Measurements from ENCODE around the gene TMC1. TPM values are rescaled to one million over a fixed set of nuclear protein-coding genes. Genes with fewer than 3 reads are reported as not detected.
"Not testable (repeated sequence)": the region's sequence is repeated elsewhere in the genome, so short reads cannot be mapped to it uniquely, and the experiment has no call there.

The TMC1 gene
- total RNA-seq, 2 experiments from 2014 or later, result not detected

DNA sequence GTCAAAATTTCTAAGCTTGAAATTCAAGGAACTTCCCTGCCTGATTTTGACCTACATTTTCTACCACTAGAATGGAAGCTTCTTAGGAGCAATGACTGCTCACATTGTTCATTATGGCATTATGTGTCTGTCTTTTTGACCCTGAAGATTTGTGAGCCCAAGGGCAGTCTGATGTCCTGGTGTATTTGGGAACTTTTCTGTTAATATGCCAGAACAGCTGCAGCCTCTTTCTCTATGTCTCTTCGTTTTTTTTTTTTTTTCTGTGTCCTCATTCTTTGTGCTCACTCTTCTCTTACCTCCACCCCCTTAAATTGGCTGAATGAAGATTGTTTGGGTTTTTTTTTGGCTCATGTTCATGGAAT lies 34.8 kb upstream of the TMC1 start:
- H3K27ac Mint-ChIP-seq, result no peak overlapping the region
- H3K27me3 Mint-ChIP-seq, result peaks cover 2% of the 10 kb centered on the region
- ChIA-PET CTCF (interaction anchor here (1.0 kb wide), 1 partner anchor 106 kb away, joined by 3 read pairs; no protein-coding TSS in a partner anchor), POLR2A (no interaction called here)
- DNase-seq (no peak), ATAC-seq (no peak)
- no peaks in the 10 kb centered on the region for H3K36me3 Mint-ChIP-seq (ENCODE audit: low read depth)
- no peaks in the 10 kb centered on the region for H3K9me3 Mint-ChIP-seq (ENCODE audit: low read depth)
- H3K4me1 Mint-ChIP-seq, result no peaks in the 10 kb centered on the region
- intact Hi-C loops (cut with DNase I, micrococcal nuclease), result no loop called here
- H3K4me3 Mint-ChIP-seq, result no peak overlapping the region

- H3K27me3 Mint-ChIP-seq; DNase-seq; intact Hi-C loops (cut with DNase I, micrococcal nuclease); H3K4me1 Mint-ChIP-seq; ATAC-seq; H3K36me3 Mint-ChIP-seq (ENCODE audit: low read depth); POLR2A ChIA-PET; H3K9me3 Mint-ChIP-seq (ENCODE audit: low read depth); H3K27ac Mint-ChIP-seq; H3K4me3 Mint-ChIP-seq: not testable (repeated sequence)
- CTCF ChIA-PET, result interaction anchor here (0.6 kb wide), 1 partner anchor 17 kb away, joined by 3 read pairs; no protein-coding TSS in a partner anchor
These were observed 33.7 kb upstream of the TMC1 start for GRCh38 chr9:72487665-72488064.

GRCh38 chr9:72489986-72490385 lies 31.4 kb upstream of the TMC1 start:
- H3K4me1 Mint-ChIP-seq, result no peaks in the 10 kb centered on the region
- ATAC-seq, result no peak
- CTCF ChIA-PET, result no interaction called here
- H3K9me3 Mint-ChIP-seq (ENCODE audit: low read depth), result no peaks in the 10 kb centered on the region
- peaks cover 2% of the 10 kb centered on the region for H3K27me3 Mint-ChIP-seq
- H3K36me3 Mint-ChIP-seq (ENCODE audit: low read depth), result no peaks in the 10 kb centered on the region
- DNase-seq, result no peak
- no peak overlapping the region for H3K27ac Mint-ChIP-seq
- H3K4me3 Mint-ChIP-seq, result no peak overlapping the region
- intact Hi-C loops (cut with DNase I, micrococcal nuclease), result no loop called here
- POLR2A ChIA-PET, result no interaction called here

DNA sequence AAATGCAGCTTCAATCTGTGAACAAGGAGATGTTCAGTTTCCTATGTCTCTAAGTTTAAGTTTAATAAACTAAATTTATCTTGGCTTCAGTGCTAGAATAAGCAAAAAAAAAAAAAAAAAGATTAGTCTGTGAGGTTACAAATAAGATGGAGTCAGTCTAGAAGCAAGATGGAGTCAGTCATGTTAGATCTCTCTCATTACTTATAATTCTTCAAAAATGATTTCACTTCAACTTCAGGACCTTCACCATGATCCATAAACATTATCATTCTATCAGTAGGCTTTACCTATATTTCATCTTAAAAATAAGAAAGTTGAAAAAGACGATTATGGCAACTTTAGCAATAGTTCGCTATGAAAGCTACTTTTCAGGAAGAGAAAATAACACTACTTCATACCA lies 30.2 kb upstream of the TMC1 start:
- H3K36me3 Mint-ChIP-seq (ENCODE audit: low read depth), result no peaks in the 10 kb centered on the region
- no peak overlapping the region for H3K27ac Mint-ChIP-seq
- H3K27me3 Mint-ChIP-seq, result peaks cover 2% of the 10 kb centered on the region
- DNase-seq (no peak), ATAC-seq (no peak)
- ChIA-PET POLR2A (no interaction called here), CTCF (interaction anchor here (0.8 kb wide), 1 partner anchor 27 kb away, joined by 4 read pairs; no protein-coding TSS in a partner anchor)
- intact Hi-C loops (cut with DNase I, micrococcal nuclease), result no loop called here
- no peaks in the 10 kb centered on the region for H3K4me1 Mint-ChIP-seq
- H3K9me3 Mint-ChIP-seq (ENCODE audit: low read depth), result no peaks in the 10 kb centered on the region
- H3K4me3 Mint-ChIP-seq, result no peak overlapping the region

DNA sequence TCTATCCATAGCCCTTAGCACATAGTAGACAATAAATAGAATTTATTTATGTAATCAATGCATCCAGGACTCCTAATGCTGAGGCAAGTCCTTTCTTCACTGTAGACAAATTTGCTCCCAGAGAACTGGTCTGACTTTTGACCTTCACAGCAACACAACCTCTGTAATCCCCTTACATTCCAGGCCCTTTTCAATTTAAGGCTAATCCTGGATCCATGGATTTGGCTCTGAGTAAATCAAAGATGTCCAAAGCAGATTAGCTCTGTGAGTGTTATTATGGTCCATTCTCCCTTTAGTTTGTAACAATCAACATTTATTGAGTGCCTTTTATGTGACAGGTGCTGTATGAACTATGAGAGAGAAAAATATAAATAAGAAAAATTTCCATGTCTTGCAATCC lies 27.4 kb upstream of the TMC1 start:
- no peaks in the 10 kb centered on the region for H3K9me3 Mint-ChIP-seq (ENCODE audit: low read depth)
- ChIA-PET CTCF (no interaction called here), POLR2A (interaction anchor here (0.7 kb wide), 1 partner anchor 26 kb away, joined by 3 read pairs; no protein-coding TSS in a partner anchor)
- no peak overlapping the region for H3K4me3 Mint-ChIP-seq
- no peak for ATAC-seq
- H3K27me3 Mint-ChIP-seq, result peaks cover 4% of the 10 kb centered on the region
- H3K27ac Mint-ChIP-seq, result no peak overlapping the region
- H3K36me3 Mint-ChIP-seq (ENCODE audit: low read depth), result no peaks in the 10 kb centered on the region
- no peaks in the 10 kb centered on the region for H3K4me1 Mint-ChIP-seq
- no peak for DNase-seq
- intact Hi-C loops (cut with DNase I, micrococcal nuclease), result no loop called here

DNA sequence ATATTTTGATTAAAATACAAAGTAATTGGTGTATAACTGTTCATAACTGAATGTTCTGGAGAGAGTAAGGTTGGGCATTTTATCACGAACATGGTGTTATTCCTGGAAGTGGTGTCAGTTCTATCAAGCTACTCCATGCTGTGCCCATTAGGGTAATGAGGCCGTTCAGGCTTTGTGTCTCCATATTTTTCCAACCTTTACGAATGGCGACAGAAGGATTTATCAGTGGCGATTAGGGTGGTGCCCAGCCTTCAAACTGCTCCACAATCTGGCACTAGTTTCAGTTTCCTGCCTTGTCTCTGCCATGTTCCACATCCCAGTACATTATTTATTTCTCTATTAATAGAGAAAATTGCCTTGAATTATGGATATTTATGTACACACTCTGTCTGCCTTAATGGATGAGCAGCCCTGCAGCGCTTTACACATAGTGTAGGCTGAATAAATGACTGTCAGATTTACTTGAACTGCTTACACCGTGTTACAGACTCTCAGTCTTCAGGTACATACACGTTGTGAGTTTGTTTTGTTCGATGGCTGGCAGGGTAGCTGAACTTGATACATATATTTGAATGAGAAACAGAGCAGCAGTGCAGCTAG lies 23.9 kb upstream of the TMC1 start:
- Mint-ChIP-seq H3K36me3 (ENCODE audit: low read depth) (no peaks in the 10 kb centered on the region), H3K9me3 (ENCODE audit: low read depth) (no peaks in the 10 kb centered on the region), H3K27ac (no peak overlapping the region), H3K4me1 (no peaks in the 10 kb centered on the region), H3K4me3 (no peak overlapping the region), H3K27me3 (peaks cover 2% of the 10 kb centered on the region)
- CTCF ChIA-PET, result no interaction called here
- no peak for DNase-seq
- intact Hi-C loops (cut with DNase I, micrococcal nuclease), result no loop called here
- ATAC-seq, result no peak
- POLR2A ChIA-PET, result no interaction called here

DNA sequence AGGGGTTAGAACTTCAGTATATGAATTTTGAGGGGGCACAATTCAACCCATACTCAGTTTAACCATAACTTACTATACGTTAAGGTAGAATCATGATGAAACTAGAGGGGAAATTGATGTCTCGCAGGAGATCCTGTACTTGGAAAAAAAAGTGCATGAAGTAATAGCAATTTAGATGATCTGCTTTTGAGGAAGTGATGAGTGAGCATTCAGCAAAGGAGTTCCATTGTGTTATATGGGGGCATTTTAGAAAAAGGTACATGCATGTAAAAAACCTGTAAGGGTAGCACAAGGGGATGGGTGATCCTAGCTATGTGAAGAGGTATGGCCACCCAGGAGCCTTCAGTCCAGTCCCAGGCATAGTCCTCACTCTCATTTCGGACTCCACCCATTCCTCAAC lies 14.8 kb upstream of the TMC1 start:
- Mint-ChIP-seq H3K9me3 (ENCODE audit: low read depth) (no peaks in the 10 kb centered on the region), H3K27me3 (no peaks in the 10 kb centered on the region), H3K4me1 (peaks cover 17% of the 10 kb centered on the region), H3K36me3 (ENCODE audit: low read depth) (no peaks in the 10 kb centered on the region), H3K4me3 (no peak overlapping the region), H3K27ac (no peak overlapping the region)
- ChIA-PET CTCF (no interaction called here), POLR2A (no interaction called here)
- intact Hi-C loops (cut with DNase I, micrococcal nuclease), result loop anchor here in 1 of 2 experiments (5.0 kb wide), 1 partner anchor 51 kb away; no protein-coding TSS in a partner anchor
- ATAC-seq (no peak), DNase-seq (no peak)

DNA sequence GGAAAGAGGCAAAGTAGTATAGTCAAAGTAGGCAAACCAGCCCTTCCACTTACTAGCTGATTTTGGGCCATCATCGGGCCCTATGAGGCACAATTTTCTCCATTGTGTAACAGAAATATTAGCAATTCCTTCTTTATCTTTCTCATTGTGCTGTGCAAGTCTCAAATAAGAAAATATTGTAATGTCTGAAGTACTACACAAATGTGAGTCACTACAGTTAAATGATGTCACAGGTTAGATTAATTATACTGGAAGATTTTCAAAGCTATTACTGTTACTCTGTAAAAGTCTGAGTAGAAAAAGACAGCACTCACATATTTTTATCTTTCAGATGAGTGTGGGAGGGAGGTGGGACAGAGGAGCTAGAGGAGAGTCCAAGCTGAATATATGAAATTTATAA lies 12.4 kb upstream of the TMC1 start:
- DNase-seq (no peak), ATAC-seq (peak; percentile 62)
- ChIA-PET CTCF (interaction anchor here (0.6 to 0.9 kb wide), 2 partner anchors 81 to 236 kb away, joined by 3 read pairs; no protein-coding TSS in a partner anchor), POLR2A (interaction anchor here (0.7 kb wide), 1 partner anchor 144 kb away, joined by 3 read pairs; the partner anchor contains the start of gene ZFAND5)
- Mint-ChIP-seq H3K4me1 (peaks cover 17% of the 10 kb centered on the region), H3K4me3 (no peak overlapping the region), H3K27me3 (no peaks in the 10 kb centered on the region), H3K36me3 (ENCODE audit: low read depth) (no peaks in the 10 kb centered on the region), H3K9me3 (ENCODE audit: low read depth) (no peaks in the 10 kb centered on the region), H3K27ac (peak overlapping the region; percentile 87)
- intact Hi-C loops (cut with DNase I, micrococcal nuclease), result loop anchor here (1.0 to 5.0 kb wide), 3 partner anchors 18 to 48 kb away; no protein-coding TSS in a partner anchor

DNA sequence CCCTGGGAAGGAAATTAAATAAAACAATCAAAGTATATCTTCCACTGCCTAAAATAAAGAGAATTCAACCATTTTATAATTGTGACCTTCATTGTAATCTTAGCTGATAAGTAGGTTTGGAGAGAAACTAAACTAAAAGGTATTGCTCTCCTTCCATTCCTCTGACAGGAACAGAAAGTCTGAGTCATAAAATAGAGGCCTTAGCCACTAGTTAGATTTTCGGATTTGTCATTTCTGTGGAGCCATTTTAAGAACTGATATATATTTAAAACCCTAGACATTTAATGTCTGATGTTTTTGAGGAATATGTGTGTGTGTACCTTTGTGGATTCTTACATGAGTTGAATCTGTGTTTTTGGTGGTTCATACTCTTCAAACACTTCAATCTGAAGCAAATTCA lies 11.8 kb upstream of the TMC1 start:
- peak overlapping the region; percentile 87 for H3K27ac Mint-ChIP-seq
- H3K9me3 Mint-ChIP-seq (ENCODE audit: low read depth), result no peaks in the 10 kb centered on the region
- ATAC-seq, result peak; percentile 87
- intact Hi-C loops (cut with DNase I, micrococcal nuclease), result loop anchor here (1.0 to 5.0 kb wide), 3 partner anchors 18 to 48 kb away; no protein-coding TSS in a partner anchor
- POLR2A ChIA-PET, result interaction anchor here (0.7 kb wide), 1 partner anchor 145 kb away, joined by 3 read pairs; the partner anchor contains the start of gene ZFAND5
- CTCF ChIA-PET, result interaction anchor here (0.6 to 0.9 kb wide), 2 partner anchors 80 to 236 kb away, joined by 3 read pairs; no protein-coding TSS in a partner anchor
- H3K27me3 Mint-ChIP-seq, result no peaks in the 10 kb centered on the region
- no peaks in the 10 kb centered on the region for H3K36me3 Mint-ChIP-seq (ENCODE audit: low read depth)
- H3K4me3 Mint-ChIP-seq, result peak overlapping the region; percentile 29
- DNase-seq, result no peak
- peaks cover 17% of the 10 kb centered on the region for H3K4me1 Mint-ChIP-seq

- H3K36me3 Mint-ChIP-seq (ENCODE audit: low read depth); POLR2A ChIA-PET; DNase-seq; H3K9me3 Mint-ChIP-seq (ENCODE audit: low read depth); H3K4me3 Mint-ChIP-seq; H3K27me3 Mint-ChIP-seq; ATAC-seq; CTCF ChIA-PET; H3K27ac Mint-ChIP-seq: not testable (repeated sequence)
- intact Hi-C loops (cut with DNase I, micrococcal nuclease), result loop anchor here in 1 of 2 experiments (10.0 kb wide), 3 partner anchors 64 to 756 kb away; partner anchors contain the start of genes ABHD17B, C9orf85 and CEMIP2
- peaks cover 13% of the 10 kb centered on the region for H3K4me1 Mint-ChIP-seq
These were observed 397 bp upstream of the TMC1 start for GRCh38 chr9:72521011-72521410.

GRCh38 chr9:72524820-72525540 lies 3.6 kb downstream of the TMC1 start:
- no peaks in the 10 kb centered on the region for H3K36me3 Mint-ChIP-seq (ENCODE audit: low read depth)
- ChIA-PET CTCF (interaction anchor here (0.5 to 1.4 kb wide), 3 partner anchors 15 to 244 kb away, joined by 3 read pairs; no protein-coding TSS in a partner anchor), POLR2A (interaction anchor here (0.7 to 2.2 kb wide), 2 partner anchors 62 to 160 kb away, joined by 6 to 7 read pairs; partner anchors contain the start of gene ZFAND5)
- H3K27ac Mint-ChIP-seq, result peak overlapping the region; percentile 68
- H3K9me3 Mint-ChIP-seq (ENCODE audit: low read depth), result no peaks in the 10 kb centered on the region
- intact Hi-C loops (cut with DNase I, micrococcal nuclease), result loop anchor here (5.0 to 10.0 kb wide), 5 partner anchors 60 to 760 kb away; partner anchors contain the start of genes ABHD17B (in 1 of the 2), C9orf85 (in 1 of the 2) and CEMIP2 (in 1 of the 2)
- ATAC-seq, result peak; percentile 62
- H3K4me1 Mint-ChIP-seq, result peaks cover 43% of the 10 kb centered on the region
- H3K4me3 Mint-ChIP-seq, result no peak overlapping the region
- no peaks in the 10 kb centered on the region for H3K27me3 Mint-ChIP-seq
- DNase-seq, result peak; percentile 66
